Measurements from ENCODE around the gene HTT. TPM values are rescaled to one million over a fixed set of nuclear protein-coding genes. Genes with fewer than 3 reads are reported as not detected.
A peak's percentile ranks its signal among the peaks of the same experiment; 100 is the strongest.

Gene HTT
- total RNA-seq, 1 donor from 2014 or later = 82.8 TPM

- H3K9me3 Mint-ChIP-seq (ENCODE audit: low read depth) = no peaks in the 10 kb centered on the region
- H3K27ac Mint-ChIP-seq = no peak overlapping the region
- DNase-seq (ENCODE audit: low spot score, unreplicated experiment) = no peak
These were observed 189.4 kb downstream of the HTT start for GRCh38 chr4:3263876-3264193.

GRCh38 chr4:3266076-3266475 lies 191.6 kb downstream of the HTT start:
- H3K36me3 Mint-ChIP-seq (ENCODE audit: insufficient read depth) = peaks cover 1% of the 10 kb centered on the region
- H3K4me3 Mint-ChIP-seq (ENCODE audit: low read depth) = no peak overlapping the region
- no peaks in the 10 kb centered on the region for H3K27me3 Mint-ChIP-seq
- H3K4me1 Mint-ChIP-seq (ENCODE audit: low read depth) = no peaks in the 10 kb centered on the region
- peak overlapping the region; percentile 77 for H3K27ac Mint-ChIP-seq
- no peak for DNase-seq (ENCODE audit: low spot score, unreplicated experiment)
- H3K9me3 Mint-ChIP-seq (ENCODE audit: low read depth) = no peaks in the 10 kb centered on the region
- TF ChIP-seq, protein P1, sequence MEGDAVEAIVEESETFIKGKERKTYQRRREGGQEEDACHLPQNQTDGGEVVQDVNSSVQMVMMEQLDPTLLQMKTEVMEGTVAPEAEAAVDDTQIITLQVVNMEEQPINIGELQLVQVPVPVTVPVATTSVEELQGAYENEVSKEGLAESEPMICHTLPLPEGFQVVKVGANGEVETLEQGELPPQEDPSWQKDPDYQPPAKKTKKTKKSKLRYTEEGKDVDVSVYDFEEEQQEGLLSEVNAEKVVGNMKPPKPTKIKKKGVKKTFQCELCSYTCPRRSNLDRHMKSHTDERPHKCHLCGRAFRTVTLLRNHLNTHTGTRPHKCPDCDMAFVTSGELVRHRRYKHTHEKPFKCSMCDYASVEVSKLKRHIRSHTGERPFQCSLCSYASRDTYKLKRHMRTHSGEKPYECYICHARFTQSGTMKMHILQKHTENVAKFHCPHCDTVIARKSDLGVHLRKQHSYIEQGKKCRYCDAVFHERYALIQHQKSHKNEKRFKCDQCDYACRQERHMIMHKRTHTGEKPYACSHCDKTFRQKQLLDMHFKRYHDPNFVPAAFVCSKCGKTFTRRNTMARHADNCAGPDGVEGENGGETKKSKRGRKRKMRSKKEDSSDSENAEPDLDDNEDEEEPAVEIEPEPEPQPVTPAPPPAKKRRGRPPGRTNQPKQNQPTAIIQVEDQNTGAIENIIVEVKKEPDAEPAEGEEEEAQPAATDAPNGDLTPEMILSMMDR (IDR thresholded peaks at IDR 0.05; ENCODE audit: unreplicated experiment) = no peak

More at GRCh38 chr4:3263876-3264193, 189.4 kb downstream of the HTT start:
- H3K4me1 Mint-ChIP-seq (ENCODE audit: low read depth) = no peaks in the 10 kb centered on the region
- TF ChIP-seq, protein P1 (IDR thresholded peaks at IDR 0.05; ENCODE audit: unreplicated experiment) = no peak
- no peaks in the 10 kb centered on the region for H3K27me3 Mint-ChIP-seq
- no peak overlapping the region for H3K4me3 Mint-ChIP-seq (ENCODE audit: low read depth)
- peaks cover 4% of the 10 kb centered on the region for H3K36me3 Mint-ChIP-seq (ENCODE audit: insufficient read depth)

DNA sequence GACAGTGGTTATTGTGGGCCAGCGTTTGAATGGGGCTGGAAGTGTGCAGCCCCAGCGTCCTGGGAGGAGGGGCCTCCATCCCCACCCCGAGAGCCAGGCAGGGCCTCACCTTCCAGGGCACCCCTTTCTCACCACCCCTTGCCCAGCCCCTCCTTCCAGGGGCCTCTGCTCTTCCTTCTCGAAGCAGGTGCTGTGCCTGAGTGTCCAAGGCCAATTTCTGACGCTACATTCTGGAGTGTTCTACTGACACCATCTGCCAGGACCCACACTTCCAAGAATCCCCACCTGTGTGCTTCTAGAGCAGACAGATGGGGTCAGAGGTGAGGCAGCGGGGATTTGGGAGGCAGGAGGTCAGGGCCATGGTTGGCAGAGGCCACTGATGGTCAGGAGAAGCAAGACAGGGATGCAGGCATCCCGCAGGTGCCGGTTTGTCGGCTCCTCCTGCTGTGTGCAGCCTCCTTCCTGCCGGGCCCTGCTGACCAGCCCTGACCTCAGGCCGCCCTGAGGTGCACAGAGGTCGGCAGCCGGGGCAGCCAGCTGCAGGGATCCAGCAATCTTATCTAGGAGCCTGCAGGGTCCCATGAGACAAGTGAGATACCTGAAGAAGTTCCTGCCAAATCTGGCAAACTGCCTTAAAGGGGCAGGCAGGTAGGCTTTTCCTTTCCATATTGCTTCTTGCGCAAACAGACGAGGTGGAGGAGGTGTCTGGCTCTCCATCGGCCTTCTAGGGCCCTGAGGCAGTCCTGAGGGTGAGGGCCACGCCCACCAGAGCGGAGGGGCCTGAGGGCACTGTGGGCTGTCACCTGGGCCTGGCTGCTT lies 193.3 kb downstream of the HTT start:
- TF ChIP-seq, protein P1 (IDR thresholded peaks at IDR 0.05; ENCODE audit: unreplicated experiment) = no peak
- DNase-seq (ENCODE audit: low spot score, unreplicated experiment) = peak; percentile 6
- H3K36me3 Mint-ChIP-seq (ENCODE audit: insufficient read depth) = peaks cover 1% of the 10 kb centered on the region

DNA sequence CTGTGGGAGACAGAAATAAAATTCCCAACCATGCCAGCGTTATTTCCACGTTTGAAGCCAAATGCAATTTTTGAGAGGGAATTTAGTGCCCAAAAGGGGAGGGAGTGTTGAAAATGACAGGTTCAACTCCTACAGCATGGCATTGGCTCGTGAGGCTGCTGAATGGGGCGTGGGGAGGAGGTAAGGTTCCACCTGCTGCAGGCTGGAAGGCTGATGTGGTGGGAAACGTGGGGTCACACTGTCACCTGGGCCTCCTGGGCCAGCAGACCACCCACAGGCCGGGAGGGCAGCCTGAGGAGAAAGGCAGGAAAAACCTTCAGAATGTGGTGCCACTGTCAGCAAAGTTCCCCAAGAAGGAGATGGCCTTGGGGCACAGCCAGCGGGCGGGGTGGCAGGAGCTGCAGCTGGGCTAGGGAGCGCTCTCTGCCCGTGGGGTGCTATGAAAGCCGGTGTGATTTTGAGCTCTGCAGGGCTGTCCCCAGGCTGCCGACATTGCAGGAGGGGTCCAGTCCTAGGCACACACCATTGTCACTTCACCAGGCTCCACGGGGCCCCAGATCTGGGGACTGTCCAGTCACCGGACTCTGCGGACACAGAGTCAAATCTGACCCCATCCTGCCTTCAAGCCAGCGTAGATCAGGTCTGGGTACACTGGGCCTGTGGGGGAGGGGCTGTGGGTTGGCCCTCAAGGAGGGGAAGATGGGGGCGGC lies 194.1 kb downstream of the HTT start:
- peaks cover 1% of the 10 kb centered on the region for H3K36me3 Mint-ChIP-seq (ENCODE audit: insufficient read depth)
- H3K4me1 Mint-ChIP-seq (ENCODE audit: low read depth) = no peaks in the 10 kb centered on the region
- no peaks in the 10 kb centered on the region for H3K27me3 Mint-ChIP-seq
- no peak overlapping the region for H3K4me3 Mint-ChIP-seq (ENCODE audit: low read depth)
- DNase-seq (ENCODE audit: low spot score, unreplicated experiment) = peak; percentile 3
- no peak overlapping the region for H3K27ac Mint-ChIP-seq
- TF ChIP-seq, protein P1 (IDR thresholded peaks at IDR 0.05; ENCODE audit: unreplicated experiment) = no peak
- peaks cover 2% of the 10 kb centered on the region for H3K9me3 Mint-ChIP-seq (ENCODE audit: low read depth)

More for the DNA sequence above, 193.3 kb downstream of the HTT start:
- no peaks in the 10 kb centered on the region for H3K9me3 Mint-ChIP-seq (ENCODE audit: low read depth)
- H3K27ac Mint-ChIP-seq = no peak overlapping the region
- no peaks in the 10 kb centered on the region for H3K27me3 Mint-ChIP-seq
- H3K4me1 Mint-ChIP-seq (ENCODE audit: low read depth) = no peaks in the 10 kb centered on the region
- H3K4me3 Mint-ChIP-seq (ENCODE audit: low read depth) = no peak overlapping the region

DNA sequence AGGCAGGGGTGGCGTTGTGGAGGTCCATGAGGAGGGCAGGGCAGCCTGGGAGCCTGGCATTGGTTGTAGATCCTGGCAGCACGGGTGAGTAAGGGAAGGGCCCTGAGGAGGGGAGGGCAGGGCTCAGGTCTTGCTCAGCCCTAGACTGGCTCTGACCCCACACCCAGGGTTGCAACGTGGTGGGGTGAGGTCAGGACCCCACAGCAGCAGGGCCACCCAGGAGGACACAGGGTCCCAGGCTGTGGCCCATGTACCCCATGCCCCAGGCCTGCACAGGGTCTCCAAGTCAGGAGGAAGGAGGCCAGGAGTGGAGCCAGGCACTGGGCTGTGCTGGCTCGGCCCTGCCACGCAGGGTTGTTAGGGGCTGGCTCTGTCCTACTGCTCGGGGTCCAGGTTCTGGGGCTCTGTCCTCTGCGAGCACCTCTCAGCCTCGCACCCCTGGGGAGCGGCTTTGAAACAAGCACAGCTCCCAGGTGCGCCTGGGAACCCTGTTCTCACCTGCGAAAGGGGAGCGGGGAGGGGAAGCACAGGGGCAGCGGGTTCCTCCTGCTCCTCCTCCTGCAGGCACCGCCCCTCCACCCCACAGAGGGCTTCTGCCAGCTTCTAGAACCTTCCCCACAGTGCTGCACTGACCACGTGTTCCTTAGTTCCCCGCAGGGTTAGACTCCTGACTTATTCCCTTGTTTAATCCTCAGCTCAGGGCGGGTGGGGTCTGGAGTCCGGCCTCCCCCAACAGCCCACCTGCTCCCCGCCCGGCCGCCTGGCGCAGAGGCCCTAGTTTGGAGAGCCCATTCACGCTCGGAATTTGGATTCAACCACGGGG lies 194.8 kb downstream of the HTT start:
- Mint-ChIP-seq H3K4me3 (ENCODE audit: low read depth) (no peak overlapping the region), H3K27me3 (no peaks in the 10 kb centered on the region), H3K27ac (no peak overlapping the region), H3K9me3 (ENCODE audit: low read depth) (peaks cover 3% of the 10 kb centered on the region), H3K36me3 (ENCODE audit: insufficient read depth) (peaks cover 1% of the 10 kb centered on the region), H3K4me1 (ENCODE audit: low read depth) (no peaks in the 10 kb centered on the region)
- DNase-seq (ENCODE audit: low spot score, unreplicated experiment) = peak; percentile 7
- TF ChIP-seq, protein P1 (IDR thresholded peaks at IDR 0.05; ENCODE audit: unreplicated experiment) = no peak

Measured in progenitor cell of endocrine pancreas (in vitro differentiated cells).